GM12873 (cell line): ENCODE results near the gene PCDHGB6.

ENCODE experiments used
- TF ChIP-seq, protein P1 (sequence below): IDR thresholded peaks from 2 replicates; pipeline ENCODE4 v1.5.1; 2012; ENCODE audit warnings: low read depth, mild to moderate bottlenecking, moderate library complexity, low read length, control low read depth; ENCODE audit not compliant: insufficient read depth; ENCODE audit errors: missing control alignments

Gene PCDHGB6

DNA sequence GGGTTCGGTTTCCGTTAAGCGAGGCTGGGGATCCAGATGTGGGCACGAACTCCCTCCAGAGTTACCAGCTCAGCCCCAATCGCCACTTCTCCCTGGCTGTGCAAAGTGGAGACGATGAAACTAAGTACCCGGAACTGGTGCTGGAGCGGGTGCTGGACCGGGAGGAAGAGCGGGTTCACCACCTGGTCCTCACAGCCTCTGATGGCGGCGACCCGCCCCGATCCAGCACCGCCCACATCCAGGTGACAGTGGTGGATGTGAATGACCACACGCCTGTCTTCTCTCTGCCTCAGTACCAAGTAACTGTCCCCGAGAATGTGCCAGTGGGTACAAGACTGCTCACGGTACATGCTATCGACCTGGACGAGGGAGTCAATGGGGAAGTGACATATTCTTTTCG lies 24.5 kb upstream of the PCDHGB6 start:
- TF ChIP-seq, protein P1, sequence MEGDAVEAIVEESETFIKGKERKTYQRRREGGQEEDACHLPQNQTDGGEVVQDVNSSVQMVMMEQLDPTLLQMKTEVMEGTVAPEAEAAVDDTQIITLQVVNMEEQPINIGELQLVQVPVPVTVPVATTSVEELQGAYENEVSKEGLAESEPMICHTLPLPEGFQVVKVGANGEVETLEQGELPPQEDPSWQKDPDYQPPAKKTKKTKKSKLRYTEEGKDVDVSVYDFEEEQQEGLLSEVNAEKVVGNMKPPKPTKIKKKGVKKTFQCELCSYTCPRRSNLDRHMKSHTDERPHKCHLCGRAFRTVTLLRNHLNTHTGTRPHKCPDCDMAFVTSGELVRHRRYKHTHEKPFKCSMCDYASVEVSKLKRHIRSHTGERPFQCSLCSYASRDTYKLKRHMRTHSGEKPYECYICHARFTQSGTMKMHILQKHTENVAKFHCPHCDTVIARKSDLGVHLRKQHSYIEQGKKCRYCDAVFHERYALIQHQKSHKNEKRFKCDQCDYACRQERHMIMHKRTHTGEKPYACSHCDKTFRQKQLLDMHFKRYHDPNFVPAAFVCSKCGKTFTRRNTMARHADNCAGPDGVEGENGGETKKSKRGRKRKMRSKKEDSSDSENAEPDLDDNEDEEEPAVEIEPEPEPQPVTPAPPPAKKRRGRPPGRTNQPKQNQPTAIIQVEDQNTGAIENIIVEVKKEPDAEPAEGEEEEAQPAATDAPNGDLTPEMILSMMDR: no peak

DNA sequence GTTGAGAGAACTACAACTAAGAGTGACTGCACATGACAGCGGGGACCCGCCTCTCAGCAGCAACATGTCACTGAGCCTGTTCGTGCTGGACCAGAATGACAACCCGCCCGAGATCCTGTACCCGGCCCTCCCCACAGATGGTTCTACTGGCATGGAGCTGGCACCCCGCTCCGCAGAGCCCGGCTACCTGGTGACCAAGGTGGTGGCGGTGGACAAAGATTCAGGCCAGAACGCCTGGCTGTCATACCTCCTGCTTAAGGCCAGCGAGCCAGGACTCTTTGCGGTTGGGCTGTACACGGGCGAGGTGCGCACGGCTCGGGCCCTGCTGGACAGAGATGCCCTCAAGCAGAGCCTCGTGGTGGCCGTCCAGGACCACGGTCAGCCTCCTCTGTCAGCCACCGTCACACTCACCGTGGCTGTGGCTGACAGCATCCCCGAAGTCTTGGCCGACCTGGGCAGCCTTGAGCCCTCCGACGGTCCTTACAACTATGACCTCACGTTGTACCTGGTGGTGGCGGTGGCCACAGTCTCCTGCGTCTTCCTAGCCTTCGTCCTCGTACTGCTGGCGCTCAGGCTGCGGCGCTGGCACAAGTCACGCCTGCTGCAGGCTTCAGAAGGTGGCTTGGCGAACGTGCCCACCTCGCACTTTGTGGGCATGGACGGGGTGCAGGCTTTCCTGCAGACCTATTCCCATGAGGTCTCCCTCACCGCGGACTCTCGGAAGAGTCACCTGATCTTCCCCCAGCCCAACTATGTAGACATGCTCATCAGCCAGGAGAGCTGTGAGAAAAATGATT lies 23.2 kb upstream of the PCDHGB6 start:
- TF ChIP-seq, protein P1: no peak

DNA sequence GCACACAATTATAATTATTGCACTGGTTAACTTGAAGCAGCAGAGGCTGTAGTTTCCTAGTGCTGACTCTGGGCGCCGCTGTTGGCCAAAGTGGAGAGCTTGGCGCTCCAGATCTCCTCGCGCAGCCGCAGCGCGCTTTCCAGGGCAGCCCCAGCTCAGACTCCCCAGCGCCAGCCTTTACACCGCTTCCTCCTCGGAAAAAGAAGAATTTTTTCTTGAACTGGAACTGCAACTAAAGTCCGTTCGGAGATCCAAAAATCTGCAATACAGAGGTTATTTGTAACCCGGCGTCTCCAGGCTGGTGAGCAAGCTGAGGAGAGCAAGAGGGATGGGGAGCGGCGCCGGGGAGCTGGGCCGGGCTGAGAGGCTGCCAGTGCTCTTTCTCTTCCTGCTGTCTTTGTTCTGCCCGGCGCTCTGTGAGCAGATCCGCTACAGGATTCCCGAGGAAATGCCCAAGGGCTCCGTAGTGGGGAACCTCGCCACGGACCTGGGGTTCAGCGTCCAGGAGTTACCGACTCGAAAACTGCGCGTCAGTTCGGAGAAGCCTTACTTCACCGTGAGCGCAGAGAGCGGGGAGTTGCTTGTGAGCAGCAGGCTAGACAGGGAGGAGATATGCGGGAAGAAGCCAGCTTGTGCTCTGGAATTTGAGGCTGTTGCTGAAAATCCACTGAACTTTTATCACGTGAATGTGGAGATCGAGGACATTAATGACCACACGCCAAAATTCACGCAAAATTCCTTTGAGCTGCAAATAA lies 20.1 kb upstream of the PCDHGB6 start, which contains the start of gene PCDHGB4:
Gene PCDHGB4 (plus strand): TSS at position 142 of the 755 bp plus-strand sequence. CDS start 187 bp downstream, at position 329.
- TF ChIP-seq, protein P1: peak; percentile 25

DNA sequence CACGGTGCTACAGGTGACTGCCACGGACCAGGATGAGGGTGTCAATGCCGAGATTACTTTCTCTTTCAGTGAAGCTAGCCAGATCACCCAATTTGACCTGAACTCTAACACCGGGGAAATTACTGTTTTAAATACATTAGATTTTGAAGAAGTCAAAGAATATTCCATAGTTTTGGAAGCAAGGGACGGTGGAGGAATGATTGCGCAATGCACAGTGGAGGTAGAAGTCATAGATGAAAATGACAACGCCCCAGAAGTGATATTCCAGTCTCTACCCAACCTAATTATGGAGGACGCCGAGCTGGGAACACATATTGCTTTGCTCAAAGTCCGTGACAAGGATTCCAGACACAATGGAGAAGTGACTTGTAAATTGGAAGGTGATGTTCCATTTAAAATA lies 19.2 kb upstream of the PCDHGB6 start:
- TF ChIP-seq, protein P1: no peak

DNA sequence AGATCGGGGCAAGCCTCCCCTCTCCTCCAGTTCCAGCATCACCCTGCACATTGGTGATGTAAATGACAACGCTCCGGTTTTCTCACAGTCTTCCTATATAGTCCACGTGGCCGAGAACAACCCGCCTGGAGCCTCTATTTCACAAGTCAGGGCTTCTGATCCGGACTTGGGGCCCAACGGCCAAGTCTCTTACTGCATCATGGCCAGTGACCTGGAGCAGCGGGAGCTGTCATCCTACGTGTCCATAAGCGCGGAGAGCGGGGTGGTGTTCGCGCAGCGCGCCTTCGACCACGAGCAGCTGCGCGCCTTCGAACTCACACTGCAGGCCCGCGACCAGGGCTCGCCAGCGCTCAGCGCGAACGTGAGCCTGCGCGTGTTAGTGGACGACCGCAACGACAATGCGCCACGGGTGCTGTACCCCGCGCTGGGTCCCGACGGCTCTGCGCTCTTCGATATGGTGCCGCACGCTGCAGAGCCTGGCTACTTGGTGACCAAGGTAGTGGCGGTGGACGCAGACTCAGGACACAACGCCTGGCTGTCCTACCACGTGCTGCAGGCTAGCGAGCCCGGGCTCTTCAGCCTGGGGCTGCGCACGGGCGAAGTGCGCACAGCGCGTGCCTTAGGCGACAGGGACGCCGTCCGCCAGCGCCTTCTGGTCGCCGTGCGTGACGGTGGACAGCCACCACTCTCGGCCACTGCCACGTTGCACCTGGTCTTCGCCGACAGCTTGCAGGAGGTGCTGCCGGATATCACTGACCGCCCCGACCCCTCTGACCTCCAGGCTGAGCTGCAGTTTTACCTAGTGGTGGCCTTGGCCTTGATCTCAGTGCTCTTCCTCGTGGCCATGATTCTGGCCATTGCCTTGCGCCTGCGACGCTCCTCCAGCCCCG lies 18.4 kb upstream of the PCDHGB6 start:
- TF ChIP-seq, protein P1: no peak

DNA sequence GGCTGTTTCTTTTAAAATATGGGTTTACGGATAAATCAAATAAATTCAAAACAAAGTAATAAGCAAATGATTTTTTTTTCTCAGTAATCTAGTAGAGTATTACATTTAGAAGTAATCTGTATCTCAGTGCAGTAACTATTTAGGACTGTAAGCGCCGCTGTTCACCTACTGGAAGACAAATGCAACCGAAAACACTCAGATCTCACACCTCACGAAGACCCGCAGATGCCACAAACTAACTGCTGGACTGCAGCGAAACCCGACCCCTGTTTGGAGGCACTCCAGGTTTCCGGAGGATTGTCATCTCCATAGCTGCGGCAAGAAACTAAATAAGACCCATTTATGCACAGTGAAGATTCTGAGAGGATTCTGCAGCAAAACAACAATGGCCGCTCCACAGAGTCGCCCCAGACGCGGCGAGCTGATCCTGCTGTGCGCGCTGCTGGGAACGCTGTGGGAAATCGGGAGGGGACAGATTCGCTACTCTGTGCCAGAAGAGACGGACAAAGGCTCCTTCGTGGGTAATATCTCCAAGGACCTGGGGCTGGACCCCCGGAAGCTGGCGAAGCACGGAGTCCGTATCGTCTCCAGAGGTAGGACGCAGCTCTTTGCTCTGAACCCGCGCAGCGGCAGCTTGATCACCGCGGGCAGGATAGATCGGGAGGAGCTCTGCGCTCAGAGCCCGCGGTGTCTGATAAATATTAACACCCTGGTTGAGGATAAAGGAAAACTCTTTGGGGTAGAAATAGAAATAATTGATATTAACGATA lies 15.2 kb upstream of the PCDHGB6 start, which contains the start of gene PCDHGA8:
Gene PCDHGA8 (plus strand): TSS at position 205 of the 770 bp plus-strand sequence. CDS start 181 bp downstream, at position 386.
- TF ChIP-seq, protein P1: peak; percentile 27
